ENCODE results near the gene B3GALNT2. TPM values are rescaled to one million over a fixed set of nuclear protein-coding genes. Genes with fewer than 3 reads are reported as not detected.

The B3GALNT2 gene
- total RNA-seq, 1 experiment from 2014 or later: 35.5 TPM

- no peak for DNase-seq
- TF ChIP-seq CTCF (IDR thresholded peaks at IDR 0.05; ENCODE audit: insufficient read depth in 1 of 2, low read depth in 1 of 2, low read length in 1 of 2, severe bottlenecking in 1 of 2, unreplicated experiment in 1 of 2): no peak
- Mint-ChIP-seq H3K27me3 (ENCODE audit: insufficient read depth, unreplicated experiment) (no peaks in the 10 kb centered on the region), H3K4me1 (ENCODE audit: low read depth, unreplicated experiment) (no peaks in the 10 kb centered on the region), H3K36me3 (ENCODE audit: insufficient read depth, unreplicated experiment) (peaks cover 29% of the 10 kb centered on the region), H3K4me3 (ENCODE audit: unreplicated experiment) (no peak overlapping the region), H3K27ac (ENCODE audit: unreplicated experiment) (no peak overlapping the region), H3K9me3 (ENCODE audit: unreplicated experiment) (no peaks in the 10 kb centered on the region)
- Histone ChIP-seq H3K36me3 (ENCODE audit: control insufficient read depth, insufficient read depth, low read length) (peaks cover 5% of the 10 kb centered on the region), H3K4me1 (no peaks in the 10 kb centered on the region), H3K27me3 (replicated peaks; ENCODE audit: control insufficient read depth, insufficient read depth, low read length) (no peaks in the 10 kb centered on the region), H3K9me3 (no peaks in the 10 kb centered on the region), H3K4me3 (ENCODE audit: low read depth, low read length) (no peak overlapping the region)
- intact Hi-C loops (cut with micrococcal nuclease; ENCODE audit: unreplicated experiment): no loop called here
- ChIA-PET CTCF (no interaction called here), POLR2A (no interaction called here)
- BruUV-seq (replicated peaks): no TSS peak
These were observed 63.0 kb downstream of the B3GALNT2 start for GRCh38 chr1:235441159-235441685.

- no peak overlapping the region for H3K4me3 ChIP-seq (ENCODE audit: low read depth, low read length)
- H3K27me3 ChIP-seq (replicated peaks; ENCODE audit: control insufficient read depth, insufficient read depth, low read length): no peaks in the 10 kb centered on the region
- Mint-ChIP-seq H3K27ac (ENCODE audit: unreplicated experiment) (no peak overlapping the region), H3K36me3 (ENCODE audit: insufficient read depth, unreplicated experiment) (peaks cover 46% of the 10 kb centered on the region), H3K4me1 (ENCODE audit: low read depth, unreplicated experiment) (peaks cover 5% of the 10 kb centered on the region), H3K27me3 (ENCODE audit: insufficient read depth, unreplicated experiment) (no peaks in the 10 kb centered on the region), H3K4me3 (ENCODE audit: unreplicated experiment) (no peak overlapping the region), H3K9me3 (ENCODE audit: unreplicated experiment) (no peaks in the 10 kb centered on the region)
- intact Hi-C loops (cut with micrococcal nuclease; ENCODE audit: unreplicated experiment): no loop called here
- BruUV-seq (replicated peaks): no TSS peak
- no peaks in the 10 kb centered on the region for H3K9me3 ChIP-seq
- ChIA-PET POLR2A (no interaction called here), CTCF (interaction anchor here (0.6 to 1.0 kb wide), 2 partner anchors 70 to 838 kb away, joined by 3 to 5 read pairs; partner anchors contain the start of gene B3GALNT2)
- DNase-seq: peak in 1 of 2 experiments; percentile 14
- H3K36me3 ChIP-seq (ENCODE audit: control insufficient read depth, insufficient read depth, low read length): peaks cover 2% of the 10 kb centered on the region; the same call in 1 of the 2 replicates
- no peaks in the 10 kb centered on the region for H3K4me1 ChIP-seq
- TF ChIP-seq CTCF (IDR thresholded peaks at IDR 0.05; ENCODE audit: insufficient read depth in 1 of 2, low read depth in 1 of 2, low read length in 1 of 2, severe bottlenecking in 1 of 2, unreplicated experiment in 1 of 2): no peak
These were observed 70.3 kb downstream of the B3GALNT2 start for GRCh38 chr1:235434001-235434400.

GRCh38 chr1:235430991-235431390, 73.3 kb downstream of the B3GALNT2 start:
- H3K4me1 ChIP-seq: no peaks in the 10 kb centered on the region
- H3K27me3 ChIP-seq (replicated peaks; ENCODE audit: control insufficient read depth, insufficient read depth, low read length): no peaks in the 10 kb centered on the region
- intact Hi-C loops (cut with micrococcal nuclease; ENCODE audit: unreplicated experiment): no loop called here
- ChIA-PET CTCF (no interaction called here), POLR2A (no interaction called here)
- H3K4me3 ChIP-seq (ENCODE audit: low read depth, low read length): no peak overlapping the region
- peaks cover 6% of the 10 kb centered on the region for H3K4me1 Mint-ChIP-seq (ENCODE audit: low read depth, unreplicated experiment)
- H3K9me3 ChIP-seq: no peaks in the 10 kb centered on the region
- no peak for TF ChIP-seq CTCF (IDR thresholded peaks at IDR 0.05; ENCODE audit: insufficient read depth in 1 of 2, low read depth in 1 of 2, low read length in 1 of 2, severe bottlenecking in 1 of 2, unreplicated experiment in 1 of 2)
- no peaks in the 10 kb centered on the region for H3K36me3 ChIP-seq (ENCODE audit: control insufficient read depth, insufficient read depth, low read length)
- H3K27ac Mint-ChIP-seq (ENCODE audit: unreplicated experiment): no peak overlapping the region
- H3K36me3 Mint-ChIP-seq (ENCODE audit: insufficient read depth, unreplicated experiment): peaks cover 24% of the 10 kb centered on the region
- no TSS peak for BruUV-seq (replicated peaks)
- no peak for DNase-seq
- no peaks in the 10 kb centered on the region for H3K9me3 Mint-ChIP-seq (ENCODE audit: unreplicated experiment)
- H3K4me3 Mint-ChIP-seq (ENCODE audit: unreplicated experiment): no peak overlapping the region
- H3K27me3 Mint-ChIP-seq (ENCODE audit: insufficient read depth, unreplicated experiment): no peaks in the 10 kb centered on the region

All from Caco-2 (cell line).